ENCODE results near the gene CABP4.

Gene CABP4

GRCh38 chr11:67489203-67489884, 34.2 kb downstream of the CABP4 start:
- H3K27me3 ChIP-seq (ENCODE audit: insufficient read depth, poor library complexity, severe bottlenecking), result no peaks in the 10 kb centered on the region
- no peak for DNase-seq (ENCODE audit: low read depth in 1 of 2, low spot score in 1 of 2)
- H3K27ac ChIP-seq (replicated peaks), result no peak overlapping the region
- no peak overlapping the region for H3K4me3 ChIP-seq (replicated peaks; ENCODE audit: insufficient read depth, low read length)
- TF ChIP-seq CTCF (IDR thresholded peaks at IDR 0.05; ENCODE audit: insufficient read depth, low read length), result no peak
- no peak for TF ChIP-seq SPI1 (IDR thresholded peaks at IDR 0.05; ENCODE audit: borderline replicate concordance, low read depth)
- no peak for TF ChIP-seq GABPA (IDR thresholded peaks at IDR 0.05; ENCODE audit: low read depth)
- no peak for TF ChIP-seq REST (IDR thresholded peaks at IDR 0.05; ENCODE audit: insufficient replicate concordance, low read depth)
- TF ChIP-seq POLR2AphosphoS5 (IDR thresholded peaks at IDR 0.05; ENCODE audit: low read depth), result no peak

GRCh38 chr11:67489885-67490726, 35.0 kb downstream of the CABP4 start:
- Histone ChIP-seq H3K27ac (replicated peaks) (no peak overlapping the region), H3K4me3 (replicated peaks; ENCODE audit: insufficient read depth, low read length) (no peak overlapping the region), H3K27me3 (ENCODE audit: insufficient read depth, poor library complexity, severe bottlenecking) (no peaks in the 10 kb centered on the region)
- DNase-seq (ENCODE audit: low read depth in 1 of 2, low spot score in 1 of 2), result no peak
- TF ChIP-seq POLR2AphosphoS5 (IDR thresholded peaks at IDR 0.05; ENCODE audit: low read depth) (no peak), GABPA (IDR thresholded peaks at IDR 0.05; ENCODE audit: low read depth) (no peak), REST (IDR thresholded peaks at IDR 0.05; ENCODE audit: insufficient replicate concordance, low read depth) (no peak), SPI1 (IDR thresholded peaks at IDR 0.05; ENCODE audit: borderline replicate concordance, low read depth) (no peak), CTCF (IDR thresholded peaks at IDR 0.05; ENCODE audit: insufficient read depth, low read length) (no peak)

GRCh38 chr11:67490727-67491065, 35.5 kb downstream of the CABP4 start:
- no peak for DNase-seq (ENCODE audit: low read depth in 1 of 2, low spot score in 1 of 2)
- Histone ChIP-seq H3K27ac (replicated peaks) (no peak overlapping the region), H3K27me3 (ENCODE audit: insufficient read depth, poor library complexity, severe bottlenecking) (no peaks in the 10 kb centered on the region), H3K4me3 (replicated peaks; ENCODE audit: insufficient read depth, low read length) (no peak overlapping the region)
- TF ChIP-seq GABPA (IDR thresholded peaks at IDR 0.05; ENCODE audit: low read depth), result no peak
- no peak for TF ChIP-seq SPI1 (IDR thresholded peaks at IDR 0.05; ENCODE audit: borderline replicate concordance, low read depth)
- TF ChIP-seq CTCF (IDR thresholded peaks at IDR 0.05; ENCODE audit: insufficient read depth, low read length), result no peak
- no peak for TF ChIP-seq REST (IDR thresholded peaks at IDR 0.05; ENCODE audit: insufficient replicate concordance, low read depth)
- TF ChIP-seq POLR2AphosphoS5 (IDR thresholded peaks at IDR 0.05; ENCODE audit: low read depth), result no peak

Measured in HL-60 (cell line).